ENCODE results near the gene PAPLN.

DNA sequence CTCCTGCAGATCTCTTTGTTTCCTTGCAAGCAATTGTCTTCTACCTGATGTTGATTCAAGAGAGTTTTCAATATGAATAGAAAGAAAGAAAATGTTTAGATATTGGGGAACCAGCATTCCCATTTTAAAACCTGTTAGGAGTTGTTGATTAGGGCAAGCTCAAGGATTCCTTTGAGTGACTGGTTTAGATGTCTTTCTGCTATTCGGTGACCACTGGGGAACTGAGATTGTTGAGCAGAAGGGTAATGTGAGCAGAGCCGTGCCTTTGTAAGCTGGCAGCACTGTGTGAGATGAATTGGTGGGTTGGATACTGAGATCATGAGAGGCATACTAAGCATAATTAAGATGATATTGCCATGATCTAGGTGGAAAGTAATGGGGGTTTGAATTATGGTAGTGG, 39.1 kb upstream of the PAPLN start:
- TF ChIP-seq CTCF (IDR thresholded peaks at IDR 0.05; ENCODE audit: poor library complexity) = no peak
- TF ChIP-seq EZH2 (IDR thresholded peaks at IDR 0.05; ENCODE audit: borderline replicate concordance) = no peak

Measured in hepatocyte (in vitro differentiated cells).